HG03196 (cell line): ENCODE measurements around the gene OR2A25.

Source experiments
- ATAC-seq: cut with Tn5 transposase; IDR thresholded peaks from one replicate; pipeline ENCODE4 v1.9.1; 2021; ENCODE audit not compliant: unreplicated experiment

Gene OR2A25

DNA sequence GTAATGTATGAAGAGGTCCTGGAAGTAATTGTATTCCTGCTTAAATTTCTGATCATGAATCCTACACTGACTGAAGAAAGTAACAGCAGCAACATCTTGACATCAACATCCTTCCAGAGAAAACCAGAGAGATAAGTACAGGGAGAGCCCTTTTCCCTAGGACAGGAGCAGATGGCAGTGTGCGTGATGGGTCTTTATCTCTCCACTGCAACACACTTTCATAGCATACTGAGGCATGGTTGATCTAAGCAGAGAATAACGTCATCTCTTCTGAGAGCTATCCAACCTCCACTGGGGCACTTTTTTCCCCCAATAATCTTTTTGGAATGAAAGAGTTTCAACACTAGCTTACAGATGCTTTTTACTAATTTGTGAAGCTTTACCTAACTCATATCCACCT, 342 bp downstream of the OR2A25 start:
- ATAC-seq = no peak

DNA sequence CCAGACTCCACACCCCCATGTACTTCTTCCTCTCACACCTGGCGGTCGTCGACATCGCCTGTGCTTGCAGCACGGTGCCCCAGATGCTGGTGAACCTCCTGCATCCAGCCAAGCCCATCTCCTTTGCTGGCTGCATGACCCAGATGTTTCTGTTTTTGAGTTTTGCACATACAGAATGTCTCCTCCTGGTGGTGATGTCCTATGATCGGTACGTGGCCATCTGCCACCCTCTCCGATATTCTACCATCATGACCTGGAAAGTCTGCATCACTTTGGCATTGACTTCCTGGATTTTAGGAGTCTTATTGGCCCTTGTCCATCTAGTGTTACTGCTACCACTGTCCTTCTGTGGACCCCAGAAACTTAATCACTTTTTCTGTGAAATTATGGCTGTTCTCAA, 4.8 kb downstream of the OR2A25 start:
- no peak for ATAC-seq

DNA sequence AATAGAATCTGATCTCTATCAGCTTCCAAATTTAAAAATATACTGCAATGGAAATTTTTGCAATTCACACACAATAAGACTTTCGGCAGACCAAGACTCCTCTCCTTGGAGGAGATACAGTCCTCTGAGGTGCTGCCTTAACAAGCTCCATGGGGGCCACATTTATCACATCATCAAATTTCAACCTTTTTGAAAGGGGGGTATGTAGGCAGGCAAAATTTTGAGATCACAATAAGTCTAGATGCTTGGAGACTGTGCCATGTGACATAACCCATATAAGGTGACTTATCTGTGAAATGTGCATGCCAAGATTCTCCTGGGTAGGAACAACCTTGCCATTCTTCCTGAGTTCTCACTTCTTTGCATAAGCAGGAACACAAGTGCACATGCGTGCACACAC, 16.4 kb downstream of the OR2A25 start, which contains the start of gene OR2A12:
TSS of gene OR2A12 (plus strand) at position 301 of the 400 bp plus-strand sequence. CDS start 8,830 bp downstream, outside the sequence.
- ATAC-seq = no peak

DNA sequence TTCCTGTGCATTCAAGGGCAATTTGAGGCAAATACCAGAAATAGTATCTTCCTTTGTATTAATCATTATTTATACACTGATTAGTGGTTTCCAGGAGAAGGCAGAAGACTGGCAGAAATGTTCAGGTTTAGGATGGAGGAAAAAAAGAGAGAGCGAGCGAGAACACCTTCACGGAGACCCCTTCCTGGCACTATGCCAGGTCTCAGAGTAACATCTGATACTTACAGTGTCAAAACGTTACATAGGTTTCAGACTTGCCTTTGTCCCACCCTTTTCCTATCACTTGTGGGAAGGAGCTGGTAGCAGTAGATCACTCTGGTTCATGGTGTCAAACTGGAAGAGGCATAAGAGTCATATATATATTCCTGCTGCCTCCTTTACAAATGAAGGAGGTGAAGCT, 17.1 kb downstream of the OR2A25 start:
- ATAC-seq = no peak

DNA sequence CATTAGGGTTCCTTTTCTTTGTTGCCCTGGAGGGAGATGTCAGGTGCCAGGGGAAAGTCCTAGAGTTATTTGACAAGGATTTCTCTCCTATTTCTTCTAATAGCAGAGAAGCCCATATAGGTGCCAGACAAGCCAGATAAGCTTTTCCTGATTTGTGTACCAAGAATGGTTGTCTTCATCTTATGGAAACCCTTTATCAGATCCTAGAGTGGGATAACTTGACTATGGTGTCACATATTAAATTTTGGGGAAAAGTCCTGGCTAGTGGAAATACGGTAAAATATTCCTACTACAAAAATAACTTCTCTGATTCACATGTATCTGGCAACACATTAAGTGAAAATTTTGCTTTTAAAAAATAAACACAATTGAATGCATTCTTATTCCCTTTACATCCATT, 17.6 kb downstream of the OR2A25 start:
- no peak for ATAC-seq

DNA sequence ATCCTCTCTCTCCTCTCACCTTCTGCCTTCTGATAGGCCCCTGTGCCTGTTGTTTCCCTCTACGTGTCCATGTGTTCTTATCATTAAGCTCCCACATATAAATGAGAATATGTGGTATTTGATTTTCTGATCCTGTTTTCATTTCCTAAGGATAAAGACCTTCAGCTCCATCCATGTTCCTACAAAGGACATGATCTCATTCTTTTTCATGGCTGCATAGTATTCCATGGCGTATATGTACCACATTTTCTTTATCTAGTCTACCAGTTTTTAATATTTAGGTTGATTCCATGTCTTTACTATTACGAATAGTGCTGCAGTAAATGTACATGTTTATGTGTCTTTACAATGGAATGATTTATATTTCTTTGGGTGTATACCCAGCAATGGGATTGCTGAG, 21.1 kb downstream of the OR2A25 start:
- no peak for ATAC-seq

DNA sequence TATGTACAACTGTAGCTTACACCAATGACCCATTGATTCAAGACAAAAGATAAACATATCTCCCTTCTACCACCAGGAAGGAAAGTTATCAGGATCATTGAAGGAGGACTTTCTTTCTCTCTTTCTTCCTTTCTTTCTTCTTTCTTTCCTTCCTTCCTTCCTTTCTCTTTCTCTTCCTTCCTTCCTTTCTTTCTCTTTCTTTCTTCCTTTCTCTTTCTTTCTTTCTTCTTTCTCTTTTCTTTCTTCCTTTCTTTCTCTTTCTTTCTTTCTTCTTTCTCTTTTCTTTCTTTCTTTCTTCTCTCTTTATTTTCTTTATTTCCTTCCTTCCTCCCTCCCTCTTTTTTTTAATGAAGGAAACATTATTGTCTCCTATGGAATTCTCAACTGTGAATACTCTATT, 29.2 kb downstream of the OR2A25 start:
- ATAC-seq = no peak

DNA sequence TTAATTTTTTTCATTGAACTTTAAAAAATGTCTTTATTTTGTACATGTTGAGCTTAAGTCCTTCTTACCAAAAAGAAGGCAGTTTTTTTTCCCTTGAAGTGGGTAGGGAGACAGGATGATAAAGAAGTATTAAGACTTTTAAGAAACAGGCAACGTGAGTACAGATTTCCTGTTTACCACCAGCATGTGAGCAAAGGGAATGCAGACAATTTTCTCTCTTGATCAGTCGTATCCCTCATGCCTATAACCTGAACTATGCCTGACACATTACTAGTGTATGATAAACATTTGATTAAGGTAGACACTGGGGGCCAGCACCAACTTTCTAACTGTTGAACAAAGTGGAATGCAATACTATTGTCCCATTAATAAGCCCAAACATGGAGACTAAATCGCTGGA, 31.0 kb downstream of the OR2A25 start:
- ATAC-seq = no peak

DNA sequence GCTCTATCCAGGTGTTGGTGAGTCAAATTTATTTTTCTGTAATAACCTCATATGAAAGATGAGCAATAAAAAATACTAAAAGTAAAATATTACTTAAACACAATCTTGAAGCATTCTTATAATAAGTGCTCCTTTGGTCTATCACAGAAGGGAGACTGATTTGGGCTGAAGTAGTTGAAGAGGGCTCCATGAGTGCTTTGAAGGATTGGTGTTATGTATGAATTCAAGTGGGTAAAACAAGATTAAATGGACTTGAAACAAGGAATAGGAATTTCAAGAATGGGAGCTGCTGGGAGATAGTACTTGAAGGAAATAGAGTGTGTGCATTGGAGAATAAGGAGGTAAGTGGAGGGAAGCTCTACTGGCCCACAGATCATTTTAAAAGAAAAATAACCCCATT, 32.4 kb downstream of the OR2A25 start:
- ATAC-seq = no peak

DNA sequence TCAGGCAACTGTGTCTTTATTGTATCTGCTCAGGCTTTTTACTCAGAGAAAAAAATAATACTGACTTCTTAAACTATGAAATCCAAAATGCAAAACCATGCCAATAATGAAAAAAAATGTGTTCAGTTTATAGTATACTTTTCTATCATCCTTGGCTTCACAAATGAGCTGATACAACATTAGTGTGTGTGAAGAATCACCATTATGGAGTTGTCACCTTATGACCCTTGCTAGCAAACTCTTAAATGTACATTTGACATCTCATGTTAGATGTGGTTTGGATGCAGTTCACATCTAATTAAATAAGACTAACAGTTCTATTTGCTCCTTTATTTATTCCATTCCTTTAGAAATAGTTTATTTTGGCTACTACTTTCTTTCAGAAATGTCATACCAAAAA, 35.6 kb downstream of the OR2A25 start:
- ATAC-seq = no peak

DNA sequence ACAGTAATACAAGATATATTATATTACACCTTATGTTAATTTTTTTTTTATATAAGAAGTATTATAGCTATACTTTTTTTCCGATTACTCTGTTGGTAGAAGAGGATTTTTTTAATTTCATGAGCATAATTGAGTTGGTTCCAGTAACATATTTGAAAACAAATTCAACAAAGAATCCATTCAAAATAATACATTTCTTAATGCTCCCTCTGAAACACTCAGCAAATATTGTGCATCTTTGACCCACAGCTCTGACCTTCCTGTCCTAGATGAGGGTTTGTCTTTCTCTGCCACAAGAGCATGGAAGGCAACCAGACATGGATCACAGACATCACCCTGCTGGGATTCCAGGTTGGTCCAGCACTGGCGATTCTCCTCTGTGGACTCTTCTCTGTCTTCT, 39.7 kb downstream of the OR2A25 start, which contains the start of gene OR2A2:
TSS of gene OR2A2 (plus strand) at position 301 of the 400 bp plus-strand sequence. CDS start at position 301, 0 bp downstream.
- ATAC-seq = no peak

DNA sequence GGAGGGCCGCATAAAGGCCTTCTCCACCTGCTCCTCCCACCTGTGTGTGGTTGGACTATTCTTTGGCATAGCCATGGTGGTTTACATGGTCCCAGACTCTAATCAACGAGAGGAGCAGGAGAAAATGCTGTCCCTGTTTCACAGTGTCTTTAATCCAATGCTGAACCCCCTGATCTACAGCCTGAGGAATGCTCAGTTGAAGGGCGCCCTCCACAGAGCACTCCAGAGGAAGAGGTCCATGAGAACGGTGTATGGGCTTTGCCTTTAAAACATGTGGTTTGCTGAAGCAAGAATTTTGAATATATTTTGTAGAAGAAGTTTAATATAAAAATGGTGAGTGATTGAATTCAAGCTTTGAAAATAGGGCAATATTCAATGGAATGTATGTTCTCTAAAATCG, 40.7 kb downstream of the OR2A25 start:
- ATAC-seq = no peak

DNA sequence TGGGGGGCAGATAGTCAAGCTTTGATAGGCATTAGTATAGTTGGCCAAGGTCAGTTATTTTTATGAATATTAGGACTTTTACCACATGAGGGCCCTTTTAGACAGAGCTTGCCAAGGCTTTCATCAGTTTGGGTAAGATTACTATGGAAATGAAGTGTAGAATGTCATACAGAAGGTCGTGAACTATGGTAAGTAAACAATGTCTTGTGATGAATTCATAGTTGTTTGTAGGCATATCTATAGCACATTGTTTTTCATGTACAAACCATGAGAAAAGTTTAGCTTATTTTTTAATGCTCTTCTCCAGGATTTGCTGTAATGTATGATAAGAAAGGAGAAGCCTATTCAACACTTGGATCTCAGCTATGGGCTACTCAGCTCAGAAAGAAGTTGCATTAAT, 44.0 kb downstream of the OR2A25 start:
- no peak for ATAC-seq

DNA sequence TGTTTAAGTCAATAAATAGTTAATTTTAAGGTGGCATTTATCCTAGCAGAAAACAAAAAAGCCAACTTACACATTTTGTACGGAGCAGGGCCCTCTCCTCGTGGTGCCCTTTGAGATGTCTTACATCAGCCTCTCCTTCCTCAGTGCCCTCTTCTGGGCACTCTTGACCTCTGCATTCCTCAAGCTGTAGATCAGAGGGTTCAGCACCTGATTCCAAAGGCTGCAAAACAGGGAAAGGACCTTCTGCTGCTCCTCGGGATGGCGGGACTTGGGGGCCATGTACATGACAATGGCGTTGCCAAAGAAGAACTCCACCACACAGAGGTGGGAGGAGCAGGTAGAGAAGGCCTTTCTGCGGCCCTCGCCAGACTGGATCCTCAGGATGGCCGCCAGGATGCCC, 48.7 kb downstream of the OR2A25 start:
- ATAC-seq = no peak

DNA sequence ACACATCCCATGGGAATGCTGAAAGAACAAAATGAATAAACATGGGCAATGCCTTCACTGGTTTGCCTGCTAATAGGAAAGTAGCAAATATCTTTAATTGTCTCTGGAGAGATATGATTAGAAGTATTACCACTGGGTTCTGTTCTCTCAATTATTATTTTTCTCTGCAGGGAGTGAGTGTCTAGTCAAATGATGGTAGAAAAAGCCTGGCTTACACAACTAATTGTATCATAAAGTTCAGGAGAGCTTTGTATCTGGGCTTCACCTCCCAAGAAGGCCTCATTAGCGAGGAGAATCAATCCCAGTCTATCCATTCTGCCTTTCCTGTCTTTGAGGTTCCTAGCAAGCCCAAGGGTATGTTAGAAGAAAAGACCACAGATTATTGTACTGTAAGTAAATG, 53.3 kb downstream of the OR2A25 start, which contains the start of gene OR2A14:
TSS of gene OR2A14 (plus strand) at position 301 of the 400 bp plus-strand sequence. CDS start 5,937 bp downstream, outside the sequence.
- no peak for ATAC-seq
